HG03175 (cell line): ENCODE measurements around the gene SEPTIN2.
"Not testable (repeated sequence)": the region's sequence is repeated elsewhere in the genome, so short reads cannot be mapped to it uniquely, and the experiment has no call there.

Source experiments
- ATAC-seq: cut with Tn5 transposase; IDR thresholded peaks from one replicate; pipeline ENCODE4 v1.9.1; 2021; ENCODE audit warnings: mild to moderate bottlenecking, moderate library complexity; ENCODE audit not compliant: unreplicated experiment

SEPTIN2 gene

DNA sequence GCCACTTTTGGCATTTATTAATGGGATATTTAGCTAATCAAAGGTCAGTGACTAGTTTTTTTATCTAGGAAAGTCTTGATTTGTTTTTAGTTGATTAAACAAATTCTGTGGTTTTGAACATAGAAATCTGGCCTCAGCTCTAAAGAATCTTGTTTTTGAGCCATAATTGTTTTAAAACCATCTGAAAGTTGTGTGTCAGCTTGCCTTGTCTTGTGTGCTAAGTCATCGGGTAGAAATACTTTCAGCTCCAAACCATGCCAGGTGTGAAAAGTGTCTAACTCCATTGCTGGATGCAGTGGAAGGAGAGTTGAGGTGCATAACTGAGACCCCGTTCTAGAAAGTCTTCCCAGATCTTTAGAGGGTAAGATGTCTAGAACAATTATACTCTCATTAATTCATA is 63.1 kb downstream of the SEPTIN2 start:
- no peak for ATAC-seq

DNA sequence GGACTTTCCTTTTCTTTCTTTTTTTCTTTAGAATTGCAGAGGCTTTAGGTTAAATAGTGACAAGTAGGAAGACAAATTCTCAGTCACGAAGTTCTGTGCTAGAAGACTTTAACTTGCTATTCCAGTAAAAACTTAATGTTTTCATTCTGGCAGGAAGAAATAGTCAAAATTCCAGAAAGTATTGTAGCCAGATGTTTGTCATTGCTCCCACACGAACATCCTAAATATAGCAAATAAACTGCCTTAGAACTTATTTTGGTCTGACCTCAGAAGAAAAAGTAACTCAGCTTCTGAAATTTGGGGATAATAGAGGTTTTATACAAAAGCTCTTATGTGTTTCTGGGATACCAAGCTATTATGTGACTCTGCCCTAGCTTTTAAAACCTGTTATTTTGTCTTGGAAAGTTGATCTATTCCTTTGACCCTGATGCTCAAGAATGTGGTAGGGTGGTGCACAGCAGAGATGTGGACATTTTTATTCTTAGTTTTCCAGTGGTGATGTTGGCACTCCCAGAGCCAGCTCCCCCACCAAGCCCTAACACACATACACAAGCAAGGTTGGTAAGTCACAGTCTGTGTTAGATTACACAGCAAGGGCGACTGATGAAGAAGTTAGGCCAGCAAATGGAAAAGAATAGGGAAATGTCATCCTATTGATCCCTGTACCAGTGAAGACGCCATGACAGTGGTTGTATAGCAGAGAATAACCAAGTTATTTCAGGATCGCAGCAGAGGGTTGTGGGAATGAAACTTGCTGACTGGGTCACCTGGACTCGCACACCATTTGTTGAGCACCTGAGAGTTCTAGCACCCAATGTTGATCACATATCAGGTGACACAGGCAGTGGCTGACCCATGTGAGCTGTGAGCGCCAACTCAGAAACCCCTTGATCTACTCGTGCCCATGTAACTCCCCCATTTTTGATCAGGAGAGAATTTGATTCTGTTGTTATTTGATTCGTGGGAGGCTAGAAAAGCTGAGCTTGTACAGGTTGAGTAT is 64.1 kb downstream of the SEPTIN2 start:
- ATAC-seq = no peak

DNA sequence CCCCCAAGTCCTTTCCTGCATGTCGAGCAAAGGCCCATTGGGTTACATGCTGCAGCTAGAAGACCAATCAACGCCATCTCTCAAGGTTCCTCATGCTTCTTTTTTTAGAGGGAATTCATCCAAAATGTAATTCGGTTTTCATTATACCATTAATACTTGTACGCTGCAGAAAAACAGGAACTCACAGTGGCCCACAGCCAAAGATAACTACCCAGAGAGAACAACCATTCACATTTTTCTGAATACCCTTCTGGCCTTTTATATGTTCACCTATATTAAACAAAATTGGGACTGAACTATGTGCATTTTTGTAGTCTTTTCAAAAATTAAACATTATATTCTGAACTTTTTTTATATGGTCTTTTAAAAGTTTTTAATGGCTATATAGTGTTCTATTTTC is 66.1 kb downstream of the SEPTIN2 start:
- no peak for ATAC-seq

GRCh38 chr2:241385450-241385849 is 69.7 kb downstream of the SEPTIN2 start:
- ATAC-seq = not testable (repeated sequence)

DNA sequence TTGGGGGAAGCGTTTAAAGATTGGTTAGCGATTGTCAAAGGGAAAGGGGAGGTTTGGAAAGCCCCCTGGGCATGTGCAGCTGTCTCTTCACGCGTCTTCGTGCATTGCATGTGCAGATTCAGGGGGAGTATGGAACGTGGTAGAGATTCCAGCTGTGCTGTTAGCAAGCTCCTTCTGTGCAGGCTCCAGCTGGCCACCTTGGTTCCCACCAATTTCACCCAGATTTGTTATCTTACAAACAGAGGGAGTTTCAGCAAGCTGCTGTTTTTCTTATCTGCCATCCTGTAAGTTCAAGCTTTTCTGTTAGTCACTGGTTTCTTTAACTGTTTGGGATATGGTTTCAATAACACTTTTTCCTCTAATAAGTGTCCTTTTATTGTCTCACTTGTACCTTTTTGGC is 70.8 kb downstream of the SEPTIN2 start:
- no peak for ATAC-seq

GRCh38 chr2:241389697-241390096 is 74.0 kb downstream of the SEPTIN2 start:
- no peak for ATAC-seq

DNA sequence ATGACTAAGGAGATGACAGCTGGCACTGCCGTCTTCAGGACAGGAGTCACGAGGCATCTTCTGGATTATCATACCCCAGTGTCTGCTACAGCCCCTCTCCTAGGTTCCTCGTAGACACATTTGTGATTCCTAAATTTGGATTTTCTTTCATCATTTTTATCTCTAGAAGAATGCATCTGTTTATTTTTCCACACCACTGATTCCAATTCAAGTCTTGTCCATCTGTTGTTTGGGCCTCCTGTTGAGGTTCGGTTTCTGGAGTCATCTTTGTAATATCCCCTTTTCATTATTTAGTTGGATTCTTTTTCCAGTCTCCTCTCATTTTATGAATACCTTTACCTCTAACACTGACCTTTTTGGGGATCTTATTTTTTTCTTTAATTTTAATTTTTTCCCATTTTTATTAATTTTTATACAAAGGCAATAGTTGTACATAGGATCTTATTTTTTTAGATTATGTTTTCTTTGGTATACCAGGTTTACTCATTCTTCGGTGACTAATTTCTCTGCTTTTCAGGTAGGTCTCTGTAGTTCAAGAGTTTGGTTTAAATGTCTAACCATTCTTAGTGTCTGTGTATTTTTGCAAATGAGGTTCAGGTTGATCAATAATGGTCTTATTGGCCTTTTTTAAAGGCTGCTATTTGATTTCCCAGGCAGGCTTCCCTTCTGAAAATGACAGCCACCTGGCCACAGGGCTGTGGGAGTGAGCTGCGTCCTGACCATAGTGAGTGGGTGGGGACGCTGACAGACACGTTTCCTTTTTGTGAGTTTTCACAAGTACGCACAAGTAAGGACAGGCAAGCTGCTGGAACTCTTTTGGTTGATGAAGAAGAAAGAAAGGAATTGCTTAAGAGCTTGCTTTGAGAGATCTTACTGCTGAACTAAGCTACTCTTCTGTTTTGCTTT is 74.8 kb downstream of the SEPTIN2 start:
- ATAC-seq = no peak

- ATAC-seq = no peak
Measured at GRCh38 chr2:241391892-241392665, 76.4 kb downstream of the SEPTIN2 start.

- not testable (repeated sequence) for ATAC-seq
Measured at GRCh38 chr2:241392753-241393152, 77.0 kb downstream of the SEPTIN2 start.

DNA sequence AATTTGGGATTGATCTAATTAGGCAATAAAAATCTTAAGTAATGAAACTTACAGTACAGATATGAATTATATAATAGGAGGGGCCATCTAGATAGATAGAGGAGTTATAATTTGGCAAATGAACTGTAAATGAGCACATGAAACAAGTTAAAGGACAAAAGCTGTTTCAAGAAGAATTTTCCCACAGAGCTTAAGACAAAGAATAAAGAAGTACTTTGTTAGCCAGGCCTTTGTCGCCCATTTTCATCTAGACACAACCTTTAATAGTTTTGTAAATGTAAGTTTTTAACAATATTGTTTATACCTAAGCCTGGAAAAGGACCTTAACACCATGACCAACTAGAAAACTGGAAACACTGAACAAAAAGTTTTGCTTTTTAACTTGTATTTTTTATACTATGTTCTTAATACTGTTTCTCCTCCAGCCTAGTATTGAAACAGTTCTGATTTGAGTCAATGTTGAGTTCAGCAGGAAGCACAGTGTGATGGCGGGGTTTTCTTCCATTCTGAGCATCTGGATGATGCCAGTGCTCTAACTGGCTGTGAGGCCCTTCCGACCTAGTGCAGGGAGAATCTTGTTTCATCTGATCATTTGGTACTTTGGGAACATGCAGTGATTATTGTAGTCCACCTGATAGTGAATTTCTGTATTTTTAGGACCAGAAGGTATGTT is 77.9 kb downstream of the SEPTIN2 start:
- no peak for ATAC-seq

- not testable (repeated sequence) for ATAC-seq
Measured at GRCh38 chr2:241396809-241397208, 81.1 kb downstream of the SEPTIN2 start.

GRCh38 chr2:241399941-241400922 is 84.5 kb downstream of the SEPTIN2 start:
- ATAC-seq = no peak
